ENCODE measurements around the gene ASPSCR1. TPM values are rescaled to one million over a fixed set of nuclear protein-coding genes. Genes with fewer than 3 reads are reported as not detected.

The ASPSCR1 gene
- total and polyA plus RNA-seq, 2 of the 13 experiments (the other 11 are each of a cell fraction or from before 2014, with no cell fraction given): 274 to 314 TPM

GRCh38 chr17:81996232-81996756 lies 18.9 kb downstream of the ASPSCR1 start (continued):
- 0 out of 2 replicates have a peak, but pooled peaks have one; percentile 6 for TF ChIP-seq ZNF839 (CRISPR knock-in tag; IDR thresholded peaks at IDR 0.05; ENCODE audit: borderline replicate concordance)
- TF ChIP-seq ZNF572 (CRISPR knock-in tag; IDR thresholded peaks at IDR 0.05): peak; percentile 36; the same call in 1 of the 2 replicates
- TF ChIP-seq NFKBIZ (CRISPR knock-in tag; IDR thresholded peaks at IDR 0.05): no peak
- TF ChIP-seq TOPORS (CRISPR knock-in tag; IDR thresholded peaks at IDR 0.05): no peak
- TF ChIP-seq LBX2 (CRISPR knock-in tag; IDR thresholded peaks at IDR 0.05; ENCODE audit: borderline replicate concordance): no peak
- peak; percentile 35 for TF ChIP-seq ZNF18 (CRISPR knock-in tag; IDR thresholded peaks at IDR 0.05; ENCODE audit: insufficient replicate concordance)
- TF ChIP-seq THAP11 (CRISPR knock-in tag; IDR thresholded peaks at IDR 0.05): no peak
- TF ChIP-seq ZNF784 (CRISPR knock-in tag; IDR thresholded peaks at IDR 0.05; ENCODE audit: borderline replicate concordance): peak; percentile 11; the same call in 1 of the 2 replicates
- TF ChIP-seq BCL3 (CRISPR knock-in tag; IDR thresholded peaks at IDR 0.05): no peak; the same call in 1 of the 2 replicates
- TF ChIP-seq MLXIP (CRISPR knock-in tag; IDR thresholded peaks at IDR 0.05; ENCODE audit: borderline replicate concordance): no peak
- 0 out of 2 replicates have a peak, but pooled peaks have one; percentile 1 for TF ChIP-seq HOXA9 (CRISPR knock-in tag; IDR thresholded peaks at IDR 0.05; ENCODE audit: borderline replicate concordance)
- TF ChIP-seq TCF7 (IDR thresholded peaks at IDR 0.05; ENCODE audit: low read depth): 0 out of 2 replicates have a peak, but pooled peaks have one; percentile 4
- no peak for TF ChIP-seq CENPT (CRISPR knock-in tag; IDR thresholded peaks at IDR 0.05; ENCODE audit: low read depth)
- no peak for TF ChIP-seq ZNF101 (CRISPR knock-in tag; IDR thresholded peaks at IDR 0.05; ENCODE audit: borderline replicate concordance, low read depth)
- TF ChIP-seq HDAC2 (CRISPR knock-in tag; IDR thresholded peaks at IDR 0.05): no peak
- TF ChIP-seq ATF4 (CRISPR knock-in tag; IDR thresholded peaks at IDR 0.05): peak in 1 of 2 experiments; percentile 11; a peak in 1 of 4 replicates
- peak; percentile 43; the same call in 1 of the 2 replicates for TF ChIP-seq RBFOX2 (IDR thresholded peaks at IDR 0.05; ENCODE audit: low read depth, low read length)
- TF ChIP-seq ZSCAN22 (CRISPR knock-in tag; IDR thresholded peaks at IDR 0.05): no peak
